Measurements from ENCODE around the gene ODAD2.

DNA sequence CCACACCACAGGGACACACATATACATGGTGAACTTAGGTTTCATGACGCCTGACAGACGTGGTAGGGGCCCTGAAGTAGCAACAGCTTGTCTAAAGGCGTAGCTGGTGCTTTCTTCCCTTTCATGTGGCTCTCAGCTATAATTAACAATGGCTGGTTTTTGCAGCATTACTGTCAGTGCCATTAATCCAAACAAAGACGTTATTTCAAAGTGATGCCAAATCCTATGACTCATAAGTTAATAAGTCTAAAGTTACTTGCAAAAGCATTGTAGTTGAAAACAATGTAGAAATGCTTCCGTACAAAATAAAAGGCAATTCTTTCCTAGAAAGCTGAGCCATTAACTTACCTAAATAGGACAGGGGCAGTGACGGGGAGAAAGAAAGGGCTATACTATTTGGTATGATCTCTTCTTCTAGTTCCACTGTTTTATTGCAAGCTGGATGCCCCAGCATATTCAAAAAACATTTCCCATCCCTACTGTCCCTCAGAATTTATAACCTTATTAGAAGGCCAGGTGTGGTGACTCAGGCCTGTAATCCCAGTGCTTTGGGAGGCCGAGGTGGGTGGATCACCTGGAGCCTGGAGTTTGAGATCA lies 105.4 kb downstream of the ODAD2 start:
- TF ChIP-seq GABPA (IDR thresholded peaks at IDR 0.05; ENCODE audit: borderline replicate concordance, insufficient read depth, low read length) (no peak), POLR2A (IDR thresholded peaks at IDR 0.05; ENCODE audit: control extremely low read depth in 1 of 2, low read depth in 2 of 2, low read length in 2 of 2) (no peak), PHF8 (conservative IDR thresholded peaks at IDR 0.05; ENCODE audit: low read depth, low read length) (no peak), SIN3A (conservative IDR thresholded peaks at IDR 0.05 in 1 of 2, IDR thresholded peaks at IDR 0.05 in 1 of 2; ENCODE audit: low read depth in 1 of 2, low read length in 2 of 2) (no peak), ASH2L (IDR thresholded peaks at IDR 0.05; ENCODE audit: low read length) (no peak)
- TF ChIP-seq, protein P1, sequence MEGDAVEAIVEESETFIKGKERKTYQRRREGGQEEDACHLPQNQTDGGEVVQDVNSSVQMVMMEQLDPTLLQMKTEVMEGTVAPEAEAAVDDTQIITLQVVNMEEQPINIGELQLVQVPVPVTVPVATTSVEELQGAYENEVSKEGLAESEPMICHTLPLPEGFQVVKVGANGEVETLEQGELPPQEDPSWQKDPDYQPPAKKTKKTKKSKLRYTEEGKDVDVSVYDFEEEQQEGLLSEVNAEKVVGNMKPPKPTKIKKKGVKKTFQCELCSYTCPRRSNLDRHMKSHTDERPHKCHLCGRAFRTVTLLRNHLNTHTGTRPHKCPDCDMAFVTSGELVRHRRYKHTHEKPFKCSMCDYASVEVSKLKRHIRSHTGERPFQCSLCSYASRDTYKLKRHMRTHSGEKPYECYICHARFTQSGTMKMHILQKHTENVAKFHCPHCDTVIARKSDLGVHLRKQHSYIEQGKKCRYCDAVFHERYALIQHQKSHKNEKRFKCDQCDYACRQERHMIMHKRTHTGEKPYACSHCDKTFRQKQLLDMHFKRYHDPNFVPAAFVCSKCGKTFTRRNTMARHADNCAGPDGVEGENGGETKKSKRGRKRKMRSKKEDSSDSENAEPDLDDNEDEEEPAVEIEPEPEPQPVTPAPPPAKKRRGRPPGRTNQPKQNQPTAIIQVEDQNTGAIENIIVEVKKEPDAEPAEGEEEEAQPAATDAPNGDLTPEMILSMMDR (IDR thresholded peaks at IDR 0.05; ENCODE audit: control extremely low read depth in 1 of 3, insufficient read depth in 1 of 3, low read depth in 1 of 3, low read length in 3 of 3), result no peak
- TF ChIP-seq, protein P2, sequence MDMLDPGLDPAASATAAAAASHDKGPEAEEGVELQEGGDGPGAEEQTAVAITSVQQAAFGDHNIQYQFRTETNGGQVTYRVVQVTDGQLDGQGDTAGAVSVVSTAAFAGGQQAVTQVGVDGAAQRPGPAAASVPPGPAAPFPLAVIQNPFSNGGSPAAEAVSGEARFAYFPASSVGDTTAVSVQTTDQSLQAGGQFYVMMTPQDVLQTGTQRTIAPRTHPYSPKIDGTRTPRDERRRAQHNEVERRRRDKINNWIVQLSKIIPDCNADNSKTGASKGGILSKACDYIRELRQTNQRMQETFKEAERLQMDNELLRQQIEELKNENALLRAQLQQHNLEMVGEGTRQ (IDR thresholded peaks at IDR 0.05; ENCODE audit: low read length), result no peak

Data from H1 (cell line).